GM18511 (cell line): ENCODE results near the gene AP2B1.
"Not testable (repeated sequence)": the region's sequence is repeated elsewhere in the genome, so short reads cannot be mapped to it uniquely, and the experiment has no call there.

Experiments
- ATAC-seq: cut with Tn5 transposase; IDR thresholded peaks from one replicate; pipeline ENCODE4 v1.9.1; 2021; ENCODE audit warnings: mild to moderate bottlenecking, moderate library complexity; ENCODE audit not compliant: unreplicated experiment

AP2B1 gene

GRCh38 chr17:35694906-35695305 is 107.8 kb downstream of the AP2B1 start:
- ATAC-seq: no peak

DNA sequence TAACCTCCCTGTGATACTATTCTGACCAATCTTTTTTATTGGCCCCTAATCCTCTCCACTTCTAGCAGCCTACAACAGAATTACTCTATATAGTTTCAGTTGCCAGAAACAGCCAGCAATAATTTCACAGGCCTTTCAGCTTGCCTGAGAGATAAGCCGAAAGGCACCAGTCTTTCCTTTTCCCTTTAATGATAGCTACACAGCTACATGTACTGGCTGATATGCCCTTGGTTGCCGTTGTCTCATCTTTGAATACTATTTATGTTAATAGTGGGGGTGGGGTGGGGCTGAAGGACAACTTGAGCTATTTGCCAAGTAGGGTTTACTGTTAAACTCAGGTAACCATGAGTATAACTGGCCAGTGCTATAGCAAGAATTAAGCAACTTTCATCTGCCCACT is 108.5 kb downstream of the AP2B1 start:
- no peak for ATAC-seq

DNA sequence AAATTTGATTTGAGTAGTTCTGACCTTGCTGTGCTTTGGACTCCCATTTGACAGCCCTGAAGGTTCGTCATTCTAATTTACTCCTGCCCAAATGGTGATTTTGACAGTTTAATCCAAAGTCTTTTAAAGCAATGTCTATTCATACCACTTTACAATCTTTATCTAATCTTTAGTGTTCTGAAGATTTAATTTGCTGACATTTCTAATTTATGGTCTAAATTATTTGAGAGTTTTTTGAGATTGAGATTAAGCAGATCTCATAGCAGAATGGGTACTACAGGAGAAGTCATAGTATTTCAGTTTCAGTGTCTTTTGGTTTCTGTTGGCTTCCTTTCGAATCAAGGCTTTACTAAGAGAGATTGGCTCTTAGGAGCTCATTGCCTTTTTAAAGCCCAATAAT is 111.7 kb downstream of the AP2B1 start:
- no peak for ATAC-seq

DNA sequence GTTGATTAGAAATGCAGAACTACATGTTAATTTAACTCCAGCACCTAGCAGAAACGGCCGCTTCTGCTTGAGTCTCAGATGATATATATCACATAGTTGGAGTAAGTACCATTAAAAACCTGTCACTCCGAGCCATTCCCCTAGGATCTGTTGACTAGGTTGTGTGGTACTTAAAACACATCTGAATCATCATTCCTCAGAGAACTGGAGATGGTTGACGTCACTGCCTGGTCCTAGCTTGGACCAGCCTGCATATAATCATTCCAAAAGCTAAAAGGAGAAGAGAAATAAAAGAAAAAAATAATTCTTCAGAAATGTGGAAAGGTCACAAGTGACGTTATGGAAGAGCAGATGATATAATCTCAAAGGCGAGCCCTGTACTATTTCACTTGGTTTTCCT is 113.0 kb downstream of the AP2B1 start:
- ATAC-seq: no peak

- ATAC-seq: no peak
These were observed 114.4 kb downstream of the AP2B1 start for GRCh38 chr17:35701491-35701890.

DNA sequence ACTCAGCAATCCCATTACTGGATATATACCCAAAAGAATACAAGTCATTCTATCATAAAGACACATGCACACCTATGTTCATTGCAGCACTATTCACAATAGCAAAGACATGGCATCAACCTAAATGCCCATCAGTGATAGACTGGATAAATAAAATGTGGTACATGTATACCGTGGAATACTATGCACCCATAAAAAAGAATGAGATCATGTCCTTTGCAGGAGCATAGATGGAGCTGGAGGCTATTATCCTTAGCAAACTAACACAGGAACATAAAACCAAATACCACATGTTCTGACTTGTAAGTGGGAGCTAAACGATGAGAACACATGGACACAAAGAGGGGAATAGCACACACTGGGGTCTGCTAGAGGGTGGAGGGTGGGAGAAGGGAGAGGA is 116.2 kb downstream of the AP2B1 start:
- ATAC-seq: not testable (repeated sequence)

- ATAC-seq: no peak
These were observed 118.1 kb downstream of the AP2B1 start for GRCh38 chr17:35705230-35705629.

- ATAC-seq: no peak
These were observed 118.6 kb downstream of the AP2B1 start for GRCh38 chr17:35705705-35706104.

DNA sequence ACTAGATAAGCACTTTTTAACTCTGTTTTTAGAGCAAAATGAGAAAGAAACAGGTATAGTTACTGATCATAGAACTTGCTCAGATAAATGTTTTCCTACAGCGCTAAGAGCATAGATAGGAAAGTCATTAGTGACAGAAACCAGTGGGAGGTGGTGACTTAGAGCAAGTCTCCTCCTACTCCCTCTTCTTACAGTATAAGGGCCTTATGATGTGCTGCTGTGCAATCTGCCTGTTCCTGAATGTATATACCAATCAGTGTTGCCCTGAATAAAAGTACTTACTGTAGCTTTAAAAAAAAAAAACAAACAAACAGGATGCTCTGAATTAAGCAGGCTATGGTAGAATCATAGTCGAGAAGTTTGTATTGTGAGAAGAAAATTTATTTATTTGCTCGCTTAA is 121.0 kb downstream of the AP2B1 start:
- no peak for ATAC-seq

GRCh38 chr17:35708951-35709350 is 121.8 kb downstream of the AP2B1 start:
- no peak for ATAC-seq

DNA sequence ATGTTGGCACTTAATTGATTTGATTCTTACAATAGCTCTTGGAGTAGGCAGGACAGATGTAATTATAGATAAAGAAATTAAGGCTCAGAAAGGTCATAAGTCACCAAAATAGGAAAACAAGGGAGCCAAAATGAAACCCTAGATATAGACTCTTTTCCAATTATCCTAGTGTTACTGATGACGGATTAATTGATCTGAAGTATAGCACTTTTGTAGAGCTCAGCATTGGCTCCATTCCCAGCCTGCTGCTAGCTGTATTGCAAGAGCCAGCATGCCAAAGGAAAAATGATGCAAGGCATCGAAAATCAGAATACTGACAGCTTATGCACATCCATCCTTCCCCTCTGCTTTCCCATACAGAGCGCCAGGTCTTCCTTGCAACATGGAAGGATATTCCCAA is 122.8 kb downstream of the AP2B1 start:
- no peak for ATAC-seq

- ATAC-seq: no peak
These were observed 123.8 kb downstream of the AP2B1 start for GRCh38 chr17:35710950-35711349.

- no peak for ATAC-seq
These were observed 126.1 kb downstream of the AP2B1 start for GRCh38 chr17:35713069-35713728.

- ATAC-seq: no peak
These were observed 127.9 kb downstream of the AP2B1 start for GRCh38 chr17:35714988-35715387.

DNA sequence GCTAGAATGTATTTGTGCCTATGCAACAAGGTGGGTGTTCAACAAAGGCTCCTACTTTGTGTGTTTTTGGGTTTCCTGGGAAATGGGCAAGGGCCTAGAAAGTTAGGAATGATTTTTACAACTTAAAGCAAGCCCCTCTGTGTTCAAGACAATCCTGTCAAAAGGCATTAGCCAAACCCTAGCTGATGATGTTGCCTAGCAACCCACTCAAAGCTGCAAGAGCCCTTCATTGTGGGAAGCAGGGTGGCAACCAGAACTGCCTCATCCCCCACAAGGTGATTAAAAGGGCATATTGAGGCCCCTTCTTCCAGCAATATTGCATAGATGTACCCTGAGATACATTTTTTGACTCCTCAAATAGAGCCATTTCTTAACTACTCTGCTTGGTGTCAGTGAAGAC is 128.3 kb downstream of the AP2B1 start:
- ATAC-seq: no peak

- no peak for ATAC-seq
These were observed 129.1 kb downstream of the AP2B1 start for GRCh38 chr17:35716173-35716572.

GRCh38 chr17:35716897-35717465 is 129.9 kb downstream of the AP2B1 start:
- ATAC-seq: no peak

- ATAC-seq: no peak
These were observed 130.4 kb downstream of the AP2B1 start for GRCh38 chr17:35717475-35717874.

DNA sequence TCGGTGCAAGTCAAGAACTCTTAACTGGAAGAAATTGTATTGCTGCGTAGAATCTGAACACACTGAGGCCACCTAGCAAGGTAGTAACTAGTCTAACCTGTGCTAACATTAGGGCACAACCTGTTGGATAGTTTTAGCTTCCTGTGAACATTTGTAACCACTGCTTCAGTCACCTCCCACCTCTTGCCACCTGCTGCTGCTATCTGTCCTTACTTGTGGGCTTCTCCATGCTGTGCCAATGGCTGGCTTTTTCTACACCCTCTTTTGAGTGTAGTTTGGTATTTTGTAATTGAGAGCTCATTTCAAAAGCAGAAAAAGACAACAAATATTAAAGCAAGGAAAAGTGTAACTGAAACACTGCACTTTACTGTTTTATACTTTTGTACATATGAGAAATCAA is 136.6 kb downstream of the AP2B1 start:
- no peak for ATAC-seq

GRCh38 chr17:35725058-35725457 is 137.9 kb downstream of the AP2B1 start:
- no peak for ATAC-seq

- ATAC-seq: no peak
These were observed 138.6 kb downstream of the AP2B1 start for GRCh38 chr17:35725802-35726126.

GRCh38 chr17:35726127-35726952 is 139.2 kb downstream of the AP2B1 start:
- ATAC-seq: no peak
